Measurements from ENCODE around the gene ARHGAP40. TPM values are rescaled to one million over a fixed set of nuclear protein-coding genes. Genes with fewer than 3 reads are reported as not detected.

Gene ARHGAP40
- total and polyA plus RNA-seq, 2 donors (not counting 1 experiment from before 2014, with no cell fraction given): not detected

GRCh38 chr20:38563802-38564431 lies 37.7 kb upstream of the ARHGAP40 start:
- no peaks in the 10 kb centered on the region for H3K36me3 ChIP-seq (ENCODE audit: control insufficient read depth, insufficient read depth, low read length)
- H3K27me3 ChIP-seq (ENCODE audit: control insufficient read depth, insufficient read depth, low read length): no peaks in the 10 kb centered on the region
- H3K79me2 ChIP-seq (ENCODE audit: control insufficient read depth, insufficient read depth, low read length): no peaks in the 10 kb centered on the region
- no peak overlapping the region for H3K4me2 ChIP-seq (ENCODE audit: extremely low read depth, insufficient read depth, low read length)
- no peaks in the 10 kb centered on the region for H3K4me1 ChIP-seq (ENCODE audit: control insufficient read depth, extremely low read depth, insufficient read depth, low read length)
- no peaks in the 10 kb centered on the region for H3K9me3 ChIP-seq (ENCODE audit: control insufficient read depth, insufficient read depth, low read depth, low read length)
- H2AFZ ChIP-seq (ENCODE audit: low read length): no peak overlapping the region
- no peak overlapping the region for H3K4me3 ChIP-seq (replicated peaks in 1 of 4; ENCODE audit: control extremely low read depth in 1 of 4, insufficient read depth in 1 of 4, low read depth in 3 of 4, low read length in 4 of 4)
- no peaks in the 10 kb centered on the region for H4K20me1 ChIP-seq (ENCODE audit: control insufficient read depth, extremely low read depth, insufficient read depth, low read length)
- TF ChIP-seq, protein P1, sequence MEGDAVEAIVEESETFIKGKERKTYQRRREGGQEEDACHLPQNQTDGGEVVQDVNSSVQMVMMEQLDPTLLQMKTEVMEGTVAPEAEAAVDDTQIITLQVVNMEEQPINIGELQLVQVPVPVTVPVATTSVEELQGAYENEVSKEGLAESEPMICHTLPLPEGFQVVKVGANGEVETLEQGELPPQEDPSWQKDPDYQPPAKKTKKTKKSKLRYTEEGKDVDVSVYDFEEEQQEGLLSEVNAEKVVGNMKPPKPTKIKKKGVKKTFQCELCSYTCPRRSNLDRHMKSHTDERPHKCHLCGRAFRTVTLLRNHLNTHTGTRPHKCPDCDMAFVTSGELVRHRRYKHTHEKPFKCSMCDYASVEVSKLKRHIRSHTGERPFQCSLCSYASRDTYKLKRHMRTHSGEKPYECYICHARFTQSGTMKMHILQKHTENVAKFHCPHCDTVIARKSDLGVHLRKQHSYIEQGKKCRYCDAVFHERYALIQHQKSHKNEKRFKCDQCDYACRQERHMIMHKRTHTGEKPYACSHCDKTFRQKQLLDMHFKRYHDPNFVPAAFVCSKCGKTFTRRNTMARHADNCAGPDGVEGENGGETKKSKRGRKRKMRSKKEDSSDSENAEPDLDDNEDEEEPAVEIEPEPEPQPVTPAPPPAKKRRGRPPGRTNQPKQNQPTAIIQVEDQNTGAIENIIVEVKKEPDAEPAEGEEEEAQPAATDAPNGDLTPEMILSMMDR (conservative IDR thresholded peaks at IDR 0.05 in 1 of 2, IDR thresholded peaks at IDR 0.05 in 1 of 2; ENCODE audit: low read depth in 1 of 2, low read length in 2 of 2): no peak
- no peak for TF ChIP-seq EZH2 (IDR thresholded peaks at IDR 0.05; ENCODE audit: low read length, missing control alignments)
- H3K27ac ChIP-seq (ENCODE audit: insufficient read depth, low read length): no peak overlapping the region
- DNase-seq (ENCODE audit: low read depth in 2 of 2): no peak
- no peak overlapping the region for H3K9ac ChIP-seq (ENCODE audit: insufficient read depth, low read length)

GRCh38 chr20:38564680-38565079 lies 36.9 kb upstream of the ARHGAP40 start:
- H3K27ac ChIP-seq (ENCODE audit: insufficient read depth, low read length): no peak overlapping the region
- no peaks in the 10 kb centered on the region for H3K36me3 ChIP-seq (ENCODE audit: control insufficient read depth, insufficient read depth, low read length)
- no peaks in the 10 kb centered on the region for H3K79me2 ChIP-seq (ENCODE audit: control insufficient read depth, insufficient read depth, low read length)
- no peaks in the 10 kb centered on the region for H4K20me1 ChIP-seq (ENCODE audit: control insufficient read depth, extremely low read depth, insufficient read depth, low read length)
- H3K4me2 ChIP-seq (ENCODE audit: extremely low read depth, insufficient read depth, low read length): no peak overlapping the region
- H3K4me3 ChIP-seq (replicated peaks in 1 of 4; ENCODE audit: control extremely low read depth in 1 of 4, insufficient read depth in 1 of 4, low read depth in 3 of 4, low read length in 4 of 4): no peak overlapping the region
- no peak overlapping the region for H2AFZ ChIP-seq (ENCODE audit: low read length)
- no peaks in the 10 kb centered on the region for H3K9me3 ChIP-seq (ENCODE audit: control insufficient read depth, insufficient read depth, low read depth, low read length)
- no peak for TF ChIP-seq EZH2 (IDR thresholded peaks at IDR 0.05; ENCODE audit: low read length, missing control alignments)
- TF ChIP-seq, protein P1 (conservative IDR thresholded peaks at IDR 0.05 in 1 of 2, IDR thresholded peaks at IDR 0.05 in 1 of 2; ENCODE audit: low read depth in 1 of 2, low read length in 2 of 2): no peak
- no peak overlapping the region for H3K9ac ChIP-seq (ENCODE audit: insufficient read depth, low read length)
- DNase-seq (ENCODE audit: low read depth in 2 of 2): no peak
- H3K4me1 ChIP-seq (ENCODE audit: control insufficient read depth, extremely low read depth, insufficient read depth, low read length): no peaks in the 10 kb centered on the region
- no peaks in the 10 kb centered on the region for H3K27me3 ChIP-seq (ENCODE audit: control insufficient read depth, insufficient read depth, low read length)

GRCh38 chr20:38566036-38566598 lies 35.5 kb upstream of the ARHGAP40 start:
- Histone ChIP-seq H4K20me1 (ENCODE audit: control insufficient read depth, extremely low read depth, insufficient read depth, low read length) (no peaks in the 10 kb centered on the region), H3K9me3 (ENCODE audit: control insufficient read depth, insufficient read depth, low read depth, low read length) (no peaks in the 10 kb centered on the region), H3K79me2 (ENCODE audit: control insufficient read depth, insufficient read depth, low read length) (no peaks in the 10 kb centered on the region), H2AFZ (ENCODE audit: low read length) (no peak overlapping the region), H3K27me3 (ENCODE audit: control insufficient read depth, insufficient read depth, low read length) (no peaks in the 10 kb centered on the region), H3K27ac (ENCODE audit: insufficient read depth, low read length) (no peak overlapping the region), H3K36me3 (ENCODE audit: control insufficient read depth, insufficient read depth, low read length) (no peaks in the 10 kb centered on the region), H3K9ac (ENCODE audit: insufficient read depth, low read length) (no peak overlapping the region), H3K4me2 (ENCODE audit: extremely low read depth, insufficient read depth, low read length) (no peak overlapping the region), H3K4me3 (replicated peaks in 1 of 4; ENCODE audit: control extremely low read depth in 1 of 4, insufficient read depth in 1 of 4, low read depth in 3 of 4, low read length in 4 of 4) (no peak overlapping the region), H3K4me1 (ENCODE audit: control insufficient read depth, extremely low read depth, insufficient read depth, low read length) (no peaks in the 10 kb centered on the region)
- no peak for TF ChIP-seq EZH2 (IDR thresholded peaks at IDR 0.05; ENCODE audit: low read length, missing control alignments)
- TF ChIP-seq, protein P1 (conservative IDR thresholded peaks at IDR 0.05 in 1 of 2, IDR thresholded peaks at IDR 0.05 in 1 of 2; ENCODE audit: low read depth in 1 of 2, low read length in 2 of 2): no peak
- DNase-seq (ENCODE audit: low read depth in 2 of 2): no peak
